IMR-90 (cell line): Measurements from ENCODE around the gene RC3H1. TPM values are rescaled to one million over a fixed set of nuclear protein-coding genes. Genes with fewer than 3 reads are reported as not detected.
A peak's percentile ranks its signal among the peaks of the same experiment; 100 is the strongest.

Source experiments
- ATAC-seq: fragments of 200-7000 bp; cut with Tn5 transposase; 2 replicates; pipeline ENCODE4 v1.9.1; 2020; ENCODE audit warnings: low read depth, mild to moderate bottlenecking, moderate library complexity
- BruUV-seq: library from RNA; stranded (reverse); fragments of 400-500 nt; replicated peaks from 2 replicates; lab custom pipeline; 2021; lab: Mats Ljungman, UMichigan
- CTCF ChIA-PET: fragments of 300-600 bp; formaldehyde crosslinking; extraction: SDS; loops from one replicate; lab custom pipeline; 2021; ENCODE audit warnings: antibody characterized with exemption; lab: Yijun Ruan, JAX
- POLR2A ChIA-PET: fragments of 300-600 bp; sonication (Branson Sonifier 250); formaldehyde crosslinking; loops from one replicate; lab custom pipeline; 2022; ENCODE audit warnings: antibody characterized with exemption; ENCODE audit not compliant: unreplicated experiment; lab: Charles Lee
- DNase-seq: peaks from one replicate; pipeline ENCODE4 v3.0.0; 2013
- H2AFZ ChIP-seq: replicated peaks from 2 replicates; pipeline ENCODE3; 2013; ENCODE audit warnings: low read length, mild to moderate bottlenecking; ENCODE audit not compliant: poor library complexity
- H2AK5ac ChIP-seq: 2 replicates; pipeline ENCODE4 v1.6.1; 2013; ENCODE audit warnings: low read depth, low read length, inconsistent platforms
- H2AK9ac ChIP-seq: replicated peaks from 2 replicates; pipeline ENCODE3; 2013; ENCODE audit warnings: mild to moderate bottlenecking, low read depth, low read length, moderate library complexity; ENCODE audit not compliant: poor library complexity
- H2BK120ac ChIP-seq: 2 replicates; pipeline ENCODE4 v1.6.1; 2013; ENCODE audit warnings: low read depth, low read length, inconsistent platforms
- H2BK15ac ChIP-seq: 3 replicates; pipeline ENCODE4 v1.6.1; 2013; ENCODE audit warnings: low read depth, low read length, inconsistent platforms
- H2BK20ac ChIP-seq: 2 replicates; pipeline ENCODE4 v1.6.1; 2013; ENCODE audit warnings: low read depth, mild to moderate bottlenecking, inconsistent platforms, low read length, moderate library complexity
- H2BK5ac ChIP-seq: 2 replicates; pipeline ENCODE4 v1.6.1; 2013; ENCODE audit warnings: mild to moderate bottlenecking, low read depth, low read length, inconsistent platforms; ENCODE audit not compliant: poor library complexity, severe bottlenecking
- H3K14ac ChIP-seq: replicated peaks from 2 replicates; pipeline ENCODE4 v1.6.1; 2013; ENCODE audit warnings: low read depth, low read length, inconsistent platforms
- H3K18ac ChIP-seq: 2 replicates; pipeline ENCODE4 v1.6.1; 2013; ENCODE audit warnings: low read depth, low read length, control low read depth
- H3K23ac ChIP-seq: 2 replicates; pipeline ENCODE4 v1.6.1; 2013; ENCODE audit warnings: low read depth, low read length, inconsistent platforms
- H3K27ac ChIP-seq: 2 replicates; pipeline ENCODE4 v1.5.1; 2013; ENCODE audit warnings: mild to moderate bottlenecking, control low read depth, low read length; ENCODE audit not compliant: insufficient read depth
- H3K27me3 ChIP-seq: 2 replicates; pipeline ENCODE4 v1.6.1; 2013; ENCODE audit warnings: low read length; ENCODE audit not compliant: control insufficient read depth, insufficient read depth
- H3K36me3 ChIP-seq: 2 replicates; pipeline ENCODE4 v1.6.1; 2013; ENCODE audit warnings: low read length, mixed read lengths; ENCODE audit not compliant: control insufficient read depth, insufficient read depth
- H3K4ac ChIP-seq: 2 replicates; pipeline ENCODE4 v1.6.1; 2013; ENCODE audit warnings: low read depth, low read length, inconsistent platforms
- H3K4me1 ChIP-seq: 2 replicates; pipeline ENCODE4 v1.6.1; 2013; ENCODE audit warnings: low read length, mixed read lengths; ENCODE audit not compliant: control insufficient read depth, insufficient read depth
- H3K4me2 ChIP-seq: 2 replicates; pipeline ENCODE4 v1.6.1; 2013; ENCODE audit warnings: low read depth, mild to moderate bottlenecking, control low read depth, low read length, moderate library complexity
- H3K4me3 ChIP-seq: 2 replicates; pipeline ENCODE4 v1.5.1; 2013; ENCODE audit warnings: low read depth, mild to moderate bottlenecking, control low read depth, low read length, moderate library complexity; ENCODE audit not compliant: insufficient read depth
- H3K56ac ChIP-seq: 2 replicates; pipeline ENCODE4 v1.6.1; 2013; ENCODE audit warnings: low read length, inconsistent platforms; ENCODE audit not compliant: insufficient read depth; ENCODE audit errors: extremely low read depth
- H3K79me1 ChIP-seq, 2 experiments: 2 replicates each; pipeline ENCODE4 v1.6.1; 2013; ENCODE audit warnings: low read length in 2 of 2, inconsistent platforms in 1 of 2, low read depth in 1 of 2
- H3K9ac ChIP-seq: 2 replicates; pipeline ENCODE4 v1.6.1; 2013; ENCODE audit warnings: low read depth, low read length, control low read depth
- H3K9me1 ChIP-seq: 2 replicates; pipeline ENCODE4 v1.6.1; 2013; ENCODE audit warnings: low read length, inconsistent platforms; ENCODE audit not compliant: insufficient read depth
- H3K9me3 ChIP-seq: 2 replicates; pipeline ENCODE4 v1.6.1; 2013; ENCODE audit warnings: low read length; ENCODE audit not compliant: control insufficient read depth, insufficient read depth
- H4K20me1 ChIP-seq: 2 replicates; pipeline ENCODE4 v1.6.1; 2013; ENCODE audit warnings: low read length, inconsistent platforms; ENCODE audit not compliant: insufficient read depth
- H4K5ac ChIP-seq: 2 replicates; pipeline ENCODE4 v1.6.1; 2013; ENCODE audit warnings: mild to moderate bottlenecking, low read depth, low read length, control low read depth
- H4K8ac ChIP-seq, 2 experiments: 2 replicates each; pipeline ENCODE4 v1.6.1; 2013; ENCODE audit warnings: low read depth in 2 of 2, low read length in 2 of 2, control low read depth in 1 of 2, inconsistent platforms in 1 of 2
- H4K91ac ChIP-seq: 2 replicates; pipeline ENCODE4 v1.6.1; 2013; ENCODE audit warnings: low read depth, low read length, inconsistent platforms; ENCODE audit not compliant: insufficient read depth
- BHLHE40 ChIP-seq: fragments of 150-350 bp; IDR thresholded peaks from 2 replicates; pipeline ENCODE4 v1.6.1; 2016; ENCODE audit warnings: mild to moderate bottlenecking, low read depth, low read length
- CHD1 ChIP-seq: IDR thresholded peaks from 2 replicates; pipeline ENCODE4 v1.6.1; 2012; ENCODE audit warnings: low read depth, low read length, improper control_type of control experiment
- FOS ChIP-seq: fragments of 150-350 bp; IDR thresholded peaks from 2 replicates; pipeline ENCODE4 v1.6.1; 2016; ENCODE audit warnings: low read depth, low read length
- MAFK ChIP-seq: IDR thresholded peaks from 2 replicates; pipeline ENCODE4 v1.6.1; 2012; ENCODE audit warnings: low read depth, low read length, improper control_type of control experiment
- MAZ ChIP-seq: IDR thresholded peaks from 2 replicates; pipeline ENCODE4 v1.6.1; 2012; ENCODE audit warnings: low read depth, mild to moderate bottlenecking, low read length, improper control_type of control experiment, moderate library complexity, borderline replicate concordance
- MXI1 ChIP-seq: IDR thresholded peaks from 2 replicates; pipeline ENCODE4 v1.6.1; 2012; ENCODE audit warnings: low read depth, mild to moderate bottlenecking, low read length, moderate library complexity, borderline replicate concordance
- NFE2L2 ChIP-seq: fragments of 150-350 bp; IDR thresholded peaks from 2 replicates; pipeline ENCODE4 v1.6.1; 2016; ENCODE audit warnings: low read depth, mild to moderate bottlenecking, low read length
- POLR2A ChIP-seq: IDR thresholded peaks from 2 replicates; pipeline ENCODE4 v1.6.1; 2012; ENCODE audit warnings: mild to moderate bottlenecking, low read depth, low read length
- RAD21 ChIP-seq: IDR thresholded peaks from 2 replicates; pipeline ENCODE4 v1.6.1; 2012; ENCODE audit warnings: low read length, improper control_type of control experiment
- RCOR1 ChIP-seq: IDR thresholded peaks from 2 replicates; pipeline ENCODE4 v1.6.1; 2012; ENCODE audit warnings: mild to moderate bottlenecking, low read length, improper control_type of control experiment; ENCODE audit not compliant: insufficient replicate concordance
- RFX5 ChIP-seq: IDR thresholded peaks from 2 replicates; pipeline ENCODE4 v1.8.0; 2012; ENCODE audit warnings: low read depth, mild to moderate bottlenecking, low read length, moderate library complexity
- SMC3 ChIP-seq: fragments of 150-350 bp; IDR thresholded peaks from 2 replicates; pipeline ENCODE4 v1.6.1; 2016; ENCODE audit warnings: low read depth, mild to moderate bottlenecking, antibody characterized with exemption, low read length, moderate library complexity
- dilution Hi-C: fragments of 300-500 bp; cut with HindIII; formaldehyde crosslinking; loops from one replicate; pipeline ENCODE4 v1.14.3; 2018; ENCODE audit warnings: low sequenced_read_pairs; ENCODE audit not compliant: unreplicated experiment
- in situ Hi-C: fragments of 300-500 bp; cut with MboI; formaldehyde crosslinking; loops from 3 replicates; pipeline ENCODE4 v1.14.3; 2019; ENCODE audit warnings: low sequenced_read_pairs, inconsistent platforms, mixed read lengths
- intact Hi-C: fragments of 100-400 bp; cut with micrococcal nuclease; formaldehyde crosslinking; loops from 2 replicates; pipeline ENCODE4 v1.10.0; 2022
- polyA plus RNA-seq, 3 experiments: library from polyadenylated mRNA; depleted of rRNA; stranded (reverse); fragments of >200 nt; gene quantifications; 2 replicates each; pipeline ENCODE4 v1.2.3, GENCODE V29; 2012; ENCODE audit warnings: low replicate concordance in 1 of 3
- total RNA-seq: library from RNA; depleted of rRNA; stranded (reverse); fragments of >200 nt; gene quantifications from 2 replicates; pipeline ENCODE4 v1.2.3, GENCODE V29; 2012
- TF ChIP-seq, protein P1 (sequence below): conservative IDR thresholded peaks from 2 replicates; pipeline ENCODE4 v1.5.1; 2012; ENCODE audit warnings: mild to moderate bottlenecking, low read depth, low read length, improper control_type of control experiment
- TF ChIP-seq, protein P2 (sequence below): fragments of 150-350 bp; IDR thresholded peaks from 2 replicates; pipeline ENCODE4 v1.6.1; 2016; ENCODE audit warnings: low read depth, mild to moderate bottlenecking, low read length, moderate library complexity, borderline replicate concordance
- TF ChIP-seq, protein P3 (sequence below): fragments of 150-350 bp; IDR thresholded peaks from 2 replicates; pipeline ENCODE4 v1.6.1; 2017; ENCODE audit warnings: mild to moderate bottlenecking, antibody characterized with exemption, low read length, low read depth

Gene RC3H1
- total and polyA plus RNA-seq, 2 of the 4 experiments (the other 2 are of a cell fraction), result 5.1 to 39.3 TPM

DNA sequence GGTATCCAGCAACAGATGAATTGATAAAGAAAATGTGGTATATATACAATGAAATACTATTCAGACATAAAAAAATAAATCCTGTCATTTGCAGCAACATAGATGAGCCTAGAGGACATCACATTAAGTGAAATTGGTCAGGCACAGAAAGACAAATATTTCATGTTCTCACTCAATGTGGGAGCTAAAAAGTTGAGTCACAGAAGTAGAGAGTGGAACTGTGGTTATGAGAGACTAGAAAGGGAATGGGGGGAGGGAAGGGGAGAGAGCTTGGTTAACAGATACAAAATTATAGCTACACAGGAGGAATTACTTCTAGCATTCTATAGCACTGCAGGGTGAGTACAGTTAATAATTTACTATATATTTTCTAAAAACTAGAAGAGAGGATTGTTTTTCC lies 68.0 kb downstream of the RC3H1 start:
- Histone ChIP-seq H3K27me3 (no peaks in the 10 kb centered on the region), H2BK120ac (no peak overlapping the region), H3K4ac (no peak overlapping the region), H3K4me2 (no peak overlapping the region), H3K18ac (no peak overlapping the region), H3K9me1 (no peaks in the 10 kb centered on the region), H2BK5ac (peak overlapping the region; percentile 26), H3K4me3 (no peak overlapping the region), H3K27ac (no peak overlapping the region), H2AK9ac (no peak overlapping the region), H3K56ac (no peak overlapping the region), H2AFZ (no peak overlapping the region), H4K8ac (no peak overlapping the region), H3K9ac (no peak overlapping the region), H2AK5ac (no peak overlapping the region), H3K9me3 (no peaks in the 10 kb centered on the region), H2BK15ac (no peak overlapping the region), H3K23ac (no peak overlapping the region), H4K91ac (no peak overlapping the region), H3K79me1 (peaks cover 2 to 8% of the 10 kb centered on the region in 2 experiments), H3K4me1 (no peaks in the 10 kb centered on the region), H2BK20ac (no peak overlapping the region), H3K36me3 (peaks cover 32% of the 10 kb centered on the region), H4K5ac (no peak overlapping the region), H4K20me1 (no peaks in the 10 kb centered on the region; the same call in 1 of the 2 replicates), H3K14ac (no peak overlapping the region)
- dilution Hi-C loops (no loop called here), in situ Hi-C loops (no loop called here), intact Hi-C loops (no loop called here)
- DNase-seq (peak; percentile 23), ATAC-seq (peak; percentile 29; the same call in 1 of the 2 replicates)
- ChIA-PET CTCF (no interaction called here), POLR2A (no interaction called here)
- no TSS peak for BruUV-seq
- TF ChIP-seq, protein P1, sequence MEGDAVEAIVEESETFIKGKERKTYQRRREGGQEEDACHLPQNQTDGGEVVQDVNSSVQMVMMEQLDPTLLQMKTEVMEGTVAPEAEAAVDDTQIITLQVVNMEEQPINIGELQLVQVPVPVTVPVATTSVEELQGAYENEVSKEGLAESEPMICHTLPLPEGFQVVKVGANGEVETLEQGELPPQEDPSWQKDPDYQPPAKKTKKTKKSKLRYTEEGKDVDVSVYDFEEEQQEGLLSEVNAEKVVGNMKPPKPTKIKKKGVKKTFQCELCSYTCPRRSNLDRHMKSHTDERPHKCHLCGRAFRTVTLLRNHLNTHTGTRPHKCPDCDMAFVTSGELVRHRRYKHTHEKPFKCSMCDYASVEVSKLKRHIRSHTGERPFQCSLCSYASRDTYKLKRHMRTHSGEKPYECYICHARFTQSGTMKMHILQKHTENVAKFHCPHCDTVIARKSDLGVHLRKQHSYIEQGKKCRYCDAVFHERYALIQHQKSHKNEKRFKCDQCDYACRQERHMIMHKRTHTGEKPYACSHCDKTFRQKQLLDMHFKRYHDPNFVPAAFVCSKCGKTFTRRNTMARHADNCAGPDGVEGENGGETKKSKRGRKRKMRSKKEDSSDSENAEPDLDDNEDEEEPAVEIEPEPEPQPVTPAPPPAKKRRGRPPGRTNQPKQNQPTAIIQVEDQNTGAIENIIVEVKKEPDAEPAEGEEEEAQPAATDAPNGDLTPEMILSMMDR, result no peak
- TF ChIP-seq MAZ, result no peak
- TF ChIP-seq MAFK, result no peak
- no peak for TF ChIP-seq RFX5
- TF ChIP-seq, protein P2, sequence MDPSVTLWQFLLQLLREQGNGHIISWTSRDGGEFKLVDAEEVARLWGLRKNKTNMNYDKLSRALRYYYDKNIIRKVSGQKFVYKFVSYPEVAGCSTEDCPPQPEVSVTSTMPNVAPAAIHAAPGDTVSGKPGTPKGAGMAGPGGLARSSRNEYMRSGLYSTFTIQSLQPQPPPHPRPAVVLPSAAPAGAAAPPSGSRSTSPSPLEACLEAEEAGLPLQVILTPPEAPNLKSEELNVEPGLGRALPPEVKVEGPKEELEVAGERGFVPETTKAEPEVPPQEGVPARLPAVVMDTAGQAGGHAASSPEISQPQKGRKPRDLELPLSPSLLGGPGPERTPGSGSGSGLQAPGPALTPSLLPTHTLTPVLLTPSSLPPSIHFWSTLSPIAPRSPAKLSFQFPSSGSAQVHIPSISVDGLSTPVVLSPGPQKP, result no peak
- TF ChIP-seq BHLHE40, result no peak
- TF ChIP-seq, protein P3, sequence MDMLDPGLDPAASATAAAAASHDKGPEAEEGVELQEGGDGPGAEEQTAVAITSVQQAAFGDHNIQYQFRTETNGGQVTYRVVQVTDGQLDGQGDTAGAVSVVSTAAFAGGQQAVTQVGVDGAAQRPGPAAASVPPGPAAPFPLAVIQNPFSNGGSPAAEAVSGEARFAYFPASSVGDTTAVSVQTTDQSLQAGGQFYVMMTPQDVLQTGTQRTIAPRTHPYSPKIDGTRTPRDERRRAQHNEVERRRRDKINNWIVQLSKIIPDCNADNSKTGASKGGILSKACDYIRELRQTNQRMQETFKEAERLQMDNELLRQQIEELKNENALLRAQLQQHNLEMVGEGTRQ, result no peak
- no peak for TF ChIP-seq CHD1
- no peak for TF ChIP-seq MXI1
- no peak for TF ChIP-seq NFE2L2
- no peak for TF ChIP-seq SMC3
- TF ChIP-seq POLR2A, result no peak
- TF ChIP-seq RAD21, result no peak
- no peak for TF ChIP-seq FOS
- no peak for TF ChIP-seq RCOR1
